ENCODE measurements around the gene FXR2. TPM values are rescaled to one million over a fixed set of nuclear protein-coding genes. Genes with fewer than 3 reads are reported as not detected.
"Not testable (repeated sequence)": the region's sequence is repeated elsewhere in the genome, so short reads cannot be mapped to it uniquely, and the experiment has no call there.

The FXR2 gene
- total RNA-seq, result 25.9 and 36.3 TPM in 2 replicates

GRCh38 chr17:7614425-7615264, at the start of gene FXR2:
Gene FXR2, minus strand, starts transcription at chr17:7614897. Its CDS starts 365 bp downstream, at chr17:7614532.
- DNase-seq (ENCODE audit: low read depth in 2 of 2), result peak; percentile 100

- DNase-seq (ENCODE audit: low read depth in 2 of 2), result no peak
Measured at GRCh38 chr17:7656958-7657609, 42.4 kb upstream of the FXR2 start.

- DNase-seq (ENCODE audit: low read depth in 2 of 2), result no peak
Measured at GRCh38 chr17:7655541-7655840, 40.8 kb upstream of the FXR2 start.

- no peak for DNase-seq (ENCODE audit: low read depth in 2 of 2)
Measured at GRCh38 chr17:7654832-7655540, 40.3 kb upstream of the FXR2 start.

- no peak for DNase-seq (ENCODE audit: low read depth in 2 of 2)
Measured at GRCh38 chr17:7652388-7653356, 38.0 kb upstream of the FXR2 start.

GRCh38 chr17:7651665-7652387, 37.1 kb upstream of the FXR2 start:
- no peak for DNase-seq (ENCODE audit: low read depth in 2 of 2)

GRCh38 chr17:7651097-7651664, 36.5 kb upstream of the FXR2 start:
- DNase-seq (ENCODE audit: low read depth in 2 of 2), result no peak

GRCh38 chr17:7650509-7651096, 35.9 kb upstream of the FXR2 start, which contains the start of gene ATP1B2:
Gene ATP1B2, plus strand, starts transcription at chr17:7650926. Its CDS starts 593 bp downstream, at chr17:7651519.
- peak; percentile 20 to 60 for DNase-seq (ENCODE audit: low read depth in 2 of 2)

GRCh38 chr17:7647018-7647417, 32.3 kb upstream of the FXR2 start:
- no peak for DNase-seq (ENCODE audit: low read depth in 2 of 2)

- no peak for DNase-seq (ENCODE audit: low read depth in 2 of 2)
Measured at GRCh38 chr17:7646457-7646856, 31.8 kb upstream of the FXR2 start.

GRCh38 chr17:7644775-7645174, 30.1 kb upstream of the FXR2 start:
- no peak for DNase-seq (ENCODE audit: low read depth in 2 of 2)

- not testable (repeated sequence) for DNase-seq (ENCODE audit: low read depth in 2 of 2)
Measured at GRCh38 chr17:7641635-7642034, 26.9 kb upstream of the FXR2 start.

GRCh38 chr17:7640783-7641182, 26.1 kb upstream of the FXR2 start:
- DNase-seq (ENCODE audit: low read depth in 2 of 2), result no peak

- DNase-seq (ENCODE audit: low read depth in 2 of 2), result no peak
Measured at GRCh38 chr17:7636163-7636562, 21.5 kb upstream of the FXR2 start.

GRCh38 chr17:7634384-7634783, 19.7 kb upstream of the FXR2 start:
- DNase-seq (ENCODE audit: low read depth in 2 of 2), result peak; percentile 52 to 58

GRCh38 chr17:7633093-7633492, 18.4 kb upstream of the FXR2 start:
- no peak for DNase-seq (ENCODE audit: low read depth in 2 of 2)

GRCh38 chr17:7632492-7632894, 17.8 kb upstream of the FXR2 start:
- peak; percentile 50 to 61 for DNase-seq (ENCODE audit: low read depth in 2 of 2)

- peak in 1 of 2 donors; percentile 46 for DNase-seq (ENCODE audit: low read depth in 2 of 2)
Measured at GRCh38 chr17:7631398-7632380, 17.0 kb upstream of the FXR2 start.

Measured in lung microvascular endothelial cell (primary cell).